Retinal pigment epithelial cell (primary cell): Measurements from ENCODE around the gene TPBGL.

ENCODE experiments used
- DNase-seq: peaks from one replicate; pipeline ENCODE4 v3.0.0-alpha.2; 2010; ENCODE audit warnings: low read depth
- H3K4me3 ChIP-seq: 2 replicates; pipeline ENCODE4 v1.5.1; 2011; ENCODE audit warnings: mild to moderate bottlenecking, low read length, control low read depth, moderate library complexity
- CTCF ChIP-seq: conservative IDR thresholded peaks from 2 replicates; pipeline ENCODE4 v1.5.1; 2011; ENCODE audit warnings: low read depth, low read length, control low read depth, inconsistent platforms

TPBGL gene

GRCh38 chr11:75205564-75206020, 35.0 kb upstream of the TPBGL start:
- no peak for DNase-seq
- no peak for TF ChIP-seq CTCF
- no peak overlapping the region for H3K4me3 ChIP-seq

DNA sequence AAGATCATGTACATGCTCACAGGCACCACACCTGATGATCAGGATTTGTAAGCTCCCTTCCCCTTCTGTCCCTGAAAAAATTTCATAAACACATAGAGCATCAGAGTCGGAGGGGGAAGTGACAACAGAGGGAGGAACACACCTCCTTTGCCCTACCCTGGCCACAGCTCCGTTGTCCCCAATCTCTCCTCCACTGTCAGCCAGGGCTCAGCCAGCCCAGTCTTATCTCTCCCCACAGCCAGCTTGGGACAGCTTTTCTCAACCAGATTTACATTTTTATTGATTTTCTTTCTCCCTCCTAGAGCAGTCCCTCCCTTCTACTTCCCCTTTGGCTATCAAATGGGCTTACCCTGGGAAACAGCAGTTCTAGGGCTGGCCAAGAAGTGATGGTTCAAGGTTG, 32.1 kb upstream of the TPBGL start:
- H3K4me3 ChIP-seq, result no peak overlapping the region
- no peak for DNase-seq
- no peak for TF ChIP-seq CTCF

DNA sequence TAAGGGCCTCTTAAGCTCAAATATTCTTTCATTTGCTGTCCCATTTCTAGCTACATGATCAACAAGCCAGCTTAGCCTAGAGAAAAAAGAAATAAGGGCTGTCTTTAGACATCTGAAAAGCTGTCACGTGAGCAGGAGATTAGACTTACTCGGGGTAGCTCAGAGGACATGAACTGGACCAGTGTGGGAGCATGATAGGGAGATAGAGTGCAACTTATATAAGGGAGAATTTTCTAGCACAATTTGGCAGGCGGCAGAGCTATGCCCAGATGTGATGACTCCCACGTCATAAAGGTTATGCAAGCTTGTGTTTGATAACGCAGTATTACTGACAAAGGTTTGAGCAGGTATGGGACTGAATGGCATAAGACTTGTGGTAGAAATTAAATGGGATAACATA, 28.2 kb upstream of the TPBGL start:
- no peak for DNase-seq
- TF ChIP-seq CTCF, result no peak
- no peak overlapping the region for H3K4me3 ChIP-seq

- no peak overlapping the region for H3K4me3 ChIP-seq
- TF ChIP-seq CTCF, result peak; percentile 68
Measured at GRCh38 chr11:75214411-75214821, 26.2 kb upstream of the TPBGL start.

GRCh38 chr11:75214843-75215242, 25.7 kb upstream of the TPBGL start:
- no peak overlapping the region for H3K4me3 ChIP-seq
- no peak for TF ChIP-seq CTCF
- no peak for DNase-seq

More at GRCh38 chr11:75214411-75214821, 26.2 kb upstream of the TPBGL start:
- DNase-seq, result peak; percentile 32

DNA sequence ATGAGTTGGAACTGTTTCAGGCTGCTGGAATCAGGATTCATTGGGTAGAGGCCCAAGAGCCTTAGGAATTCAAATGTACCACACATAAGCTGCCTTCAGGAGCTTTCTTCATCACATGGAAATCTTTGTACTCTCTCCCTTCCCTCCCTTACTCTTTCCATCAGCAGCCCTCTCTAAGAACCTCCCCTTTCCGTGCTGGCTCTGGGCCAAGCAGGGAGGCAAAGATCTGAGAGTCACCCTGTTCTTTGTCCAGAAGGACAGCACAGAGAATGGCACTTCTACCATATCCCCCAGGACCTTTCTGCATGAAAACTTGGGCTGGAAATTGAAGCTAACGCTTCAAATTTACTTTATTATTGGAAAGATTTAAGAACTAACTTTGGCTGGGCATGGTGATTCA, 20.7 kb upstream of the TPBGL start:
- no peak overlapping the region for H3K4me3 ChIP-seq
- no peak for TF ChIP-seq CTCF
- no peak for DNase-seq

DNA sequence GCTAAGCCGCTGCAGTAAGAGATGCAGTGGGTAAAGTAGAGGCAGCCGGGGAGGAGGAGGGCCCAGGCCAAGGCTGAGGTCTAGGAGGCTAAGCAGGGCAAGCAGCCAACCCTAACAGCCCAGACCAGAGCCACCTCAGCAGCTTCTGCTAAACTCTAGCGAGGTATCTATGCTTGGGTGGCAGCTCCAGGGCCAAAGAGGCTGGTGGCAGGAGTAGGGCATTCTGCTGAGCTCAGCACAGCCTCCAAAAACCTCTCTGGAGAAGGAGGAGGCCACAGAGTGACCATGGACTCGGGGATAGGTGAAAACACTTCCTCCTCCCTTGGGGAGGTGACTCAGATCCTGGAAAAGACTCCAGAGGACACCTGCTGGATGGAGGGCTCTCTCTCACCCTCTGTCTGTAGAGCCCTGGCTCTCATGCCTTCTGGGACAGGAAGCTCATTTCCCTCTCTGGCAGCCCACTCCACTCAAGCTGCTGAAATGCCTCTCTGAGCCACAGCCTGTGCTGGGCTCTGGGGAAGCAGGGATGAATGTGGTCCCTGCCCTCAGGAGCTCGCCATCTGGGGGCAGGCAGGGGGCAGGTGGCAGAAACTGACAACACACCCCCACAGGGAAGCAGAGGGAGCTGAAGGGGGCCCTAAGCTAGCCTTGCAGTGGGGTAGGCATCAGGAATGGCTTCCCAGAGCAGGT, 16.5 kb upstream of the TPBGL start:
- TF ChIP-seq CTCF, result no peak
- H3K4me3 ChIP-seq, result no peak overlapping the region
- DNase-seq, result no peak
